Measurements from ENCODE around the gene CD7. TPM values are rescaled to one million over a fixed set of nuclear protein-coding genes. Genes with fewer than 3 reads are reported as not detected.

The CD7 gene
- total and polyA plus RNA-seq, 9 of the 15 experiments (the other 6 are each of a cell fraction or from before 2014, with no cell fraction given): 0.21 to 0.35 TPM; not detected in 7

- TF ChIP-seq PHF8 (IDR thresholded peaks at IDR 0.05; ENCODE audit: borderline replicate concordance, low read length) (peak; percentile 28; the same call in 1 of the 2 replicates), MLLT1 (IDR thresholded peaks at IDR 0.05) (peak in 1 of 2 experiments; percentile 89; a peak in 2 of 4 replicates), SMAD2 (IDR thresholded peaks at IDR 0.05; ENCODE audit: low read depth, low read length) (no peak), PHF20 (IDR thresholded peaks at IDR 0.05; ENCODE audit: partially characterized antibody) (no peak), ZBTB8A (IDR thresholded peaks at IDR 0.05; ENCODE audit: partially characterized antibody) (no peak), ETS1 (conservative IDR thresholded peaks at IDR 0.05; ENCODE audit: control insufficient read depth, low read depth, low read length) (no peak), POLR2A (conservative IDR thresholded peaks at IDR 0.05) (peak; percentile 57), PRDM10 (IDR thresholded peaks at IDR 0.05; ENCODE audit: partially characterized antibody) (peak; percentile 12), MTA3 (IDR thresholded peaks at IDR 0.05; ENCODE audit: borderline replicate concordance) (0 out of 2 replicates have a peak, but pooled peaks have one; percentile 47), SUPT5H (IDR thresholded peaks at IDR 0.05) (peak; percentile 32; the same call in 1 of the 2 replicates), RFX1 (IDR thresholded peaks at IDR 0.05) (peak; percentile 82), MEF2D (tag; conservative IDR thresholded peaks at IDR 0.05; ENCODE audit: low read depth) (no peak), KDM5B (IDR thresholded peaks at IDR 0.05; ENCODE audit: insufficient replicate concordance, low read depth, low read length) (peak; percentile 95), TBP (optimal IDR thresholded peaks at IDR 0.05; ENCODE audit: low read depth, low read length) (peak; percentile 54), TFAP4 (CRISPR knock-in tag; IDR thresholded peaks at IDR 0.05; ENCODE audit: borderline replicate concordance) (peak; percentile 13; the same call in 1 of the 2 replicates)
- Histone ChIP-seq H3K9me1 (ENCODE audit: control insufficient read depth, insufficient read depth, low read length) (no peaks in the 10 kb centered on the region), H3K27me3 (ENCODE audit: control insufficient read depth in 2 of 2, insufficient read depth in 2 of 2, low read length in 2 of 2) (no peaks in the 10 kb centered on the region), H2AFZ (ENCODE audit: low read depth, low read length) (no peak overlapping the region), H4K20me1 (replicated peaks; ENCODE audit: control insufficient read depth, insufficient read depth, low read length) (no peaks in the 10 kb centered on the region), H3K9me3 (replicated peaks; ENCODE audit: control insufficient read depth, insufficient read depth, low read depth, low read length) (peaks cover 4% of the 10 kb centered on the region), H3K27ac (ENCODE audit: extremely low read depth, low read depth, low read length) (no peak overlapping the region), H3K4me2 (ENCODE audit: insufficient read depth, low read length) (no peak overlapping the region), H3K4me3 (no peak overlapping the region), H3K36me3 (ENCODE audit: control insufficient read depth, insufficient read depth, low read length) (no peaks in the 10 kb centered on the region), H3K79me2 (ENCODE audit: control insufficient read depth, insufficient read depth, low read length) (no peaks in the 10 kb centered on the region; the same call in 2 of the 3 replicates), H3K4me1 (replicated peaks in 1 of 2; ENCODE audit: control insufficient read depth in 2 of 2, insufficient read depth in 2 of 2, low read length in 2 of 2) (peaks cover 44 to 69% of the 10 kb centered on the region in 2 experiments), H3K9ac (ENCODE audit: insufficient read depth in 1 of 2, low read depth in 2 of 2, low read length in 2 of 2) (no peak overlapping the region)
- intact Hi-C loops (cut with micrococcal nuclease) (loop anchor here (10.0 kb wide), 1 partner anchor 309 kb away; the partner anchor contains the start of genes DCXR and RAC3), in situ Hi-C loops (cut with MboI) (no loop called here)
- ChIA-PET CTCF (ENCODE audit: low intra/inter-chr PET ratio) (no interaction called here), POLR2A (interaction anchor here (0.7 to 2.0 kb wide), 4 partner anchors 9 to 178 kb away, joined by 3 to 8 read pairs (median 4); partner anchors contain the start of gene SECTM1)
- ATAC-seq (no peak), FAIRE-seq (peak; percentile 61), DNase-seq (ENCODE audit: extremely low read depth in 1 of 4, low spot score in 3 of 4) (peak in 1 of 4 experiments; percentile 48)
- BruUV-seq (replicated peaks): no TSS peak
- 69% methylated on average over 5 of the region's 5 CpGs for WGBS (ENCODE audit: insufficient coverage, low coverage, missing lambda C conversion rate)
Observed at GRCh38 chr17:82343560-82343959, 26.2 kb upstream of the CD7 start.

Measured in K562 (cell line).